H1 (cell line): Measurements from ENCODE around the gene KCNA10. TPM values are rescaled to one million over a fixed set of nuclear protein-coding genes. Genes with fewer than 3 reads are reported as not detected.

ENCODE experiments used
- CTCF ChIA-PET: fragments of 300-600 bp; sonication (Branson Sonifier 250); formaldehyde crosslinking; loops from one replicate; lab custom pipeline; 2021; ENCODE audit not compliant: partially characterized antibody; lab: Charles Lee
- POLR2A ChIA-PET: fragments of 300-600 bp; sonication (Branson Sonifier 250); formaldehyde crosslinking; loops from one replicate; lab custom pipeline; 2021; ENCODE audit warnings: inconsistent platforms; ENCODE audit not compliant: partially characterized antibody; lab: Charles Lee
- DNase-seq, 2 experiments: peaks; one replicate each; pipeline versions ENCODE4 v3.0.0 to v3.0.0-alpha.2; 2010 to 2022; ENCODE audit warnings: low spot score in 2 of 2, low read depth in 1 of 2, mixed read lengths in 1 of 2
- FAIRE-seq: peaks from 2 replicates; lab custom pipeline; 2011; peaks lifted over from hg19 to GRCh38; lab: Jason Lieb, UNC
- H2AFZ ChIP-seq: 2 replicates; pipeline ENCODE4 v1.8.1; 2012; ENCODE audit warnings: low read length, inconsistent platforms
- H2AK5ac ChIP-seq: 2 replicates; pipeline ENCODE4 v1.6.1; 2013; ENCODE audit warnings: low read depth, low read length
- H2BK120ac ChIP-seq: replicated peaks from 2 replicates; pipeline ENCODE3; 2013; ENCODE audit warnings: low read depth, low read length, inconsistent platforms
- H2BK12ac ChIP-seq: 2 replicates; pipeline ENCODE4 v1.6.1; 2013; ENCODE audit warnings: low read depth, low read length
- H2BK15ac ChIP-seq: 2 replicates; pipeline ENCODE4 v1.6.1; 2013; ENCODE audit warnings: low read length
- H2BK20ac ChIP-seq: 2 replicates; pipeline ENCODE4 v1.6.1; 2013; ENCODE audit warnings: low read length
- H2BK5ac ChIP-seq: 2 replicates; pipeline ENCODE4 v1.6.1; 2013; ENCODE audit warnings: low read depth, low read length
- H3K14ac ChIP-seq: 2 replicates; pipeline ENCODE4 v1.6.1; 2013; ENCODE audit warnings: inconsistent platforms; ENCODE audit not compliant: insufficient read length
- H3K18ac ChIP-seq: 2 replicates; pipeline ENCODE4 v1.6.1; 2013; ENCODE audit warnings: low read length; ENCODE audit errors: extremely low read depth
- H3K23ac ChIP-seq: 2 replicates; pipeline ENCODE4 v1.6.1; 2013; ENCODE audit warnings: inconsistent platforms; ENCODE audit not compliant: insufficient read length
- H3K23me2 ChIP-seq: 2 replicates; pipeline ENCODE4 v1.6.1; 2013; ENCODE audit warnings: low read depth, low read length
- H3K27ac ChIP-seq: 2 replicates; pipeline ENCODE4 v1.6.1; 2011; ENCODE audit warnings: low read depth, low read length, inconsistent platforms
- H3K27me3 ChIP-seq, 4 experiments: replicated peaks in 1 of 4; 1 replicate in 1 of 4; 2 replicates in 3 of 4; pipeline versions ENCODE4 v1.6.1 to v1.8.1; 2011 to 2013; ENCODE audit warnings: low read length in 3 of 4, mild to moderate bottlenecking in 3 of 4, inconsistent platforms in 2 of 4, mixed read lengths in 2 of 4, moderate library complexity in 1 of 4; ENCODE audit not compliant: control insufficient read depth in 3 of 4, insufficient read depth in 3 of 4; ENCODE audit errors: extremely low read depth in 1 of 4
- H3K36me3 ChIP-seq, 4 experiments: 2 replicates each; pipeline versions ENCODE4 v1.6.1 to v1.8.1; 2011 to 2013; ENCODE audit warnings: mild to moderate bottlenecking in 4 of 4, low read length in 3 of 4, moderate library complexity in 2 of 4, control low read depth in 1 of 4, inconsistent platforms in 1 of 4; ENCODE audit not compliant: insufficient read depth in 4 of 4, control insufficient read depth in 2 of 4
- H3K4ac ChIP-seq: replicated peaks from 2 replicates; pipeline ENCODE3; 2013; ENCODE audit warnings: low read length, low read depth, mixed read lengths, inconsistent platforms; ENCODE audit not compliant: insufficient read length
- H3K4me1 ChIP-seq, 4 experiments: replicated peaks in 1 of 4; 1 replicate in 1 of 4; 2 replicates in 3 of 4; pipeline versions ENCODE4 v1.6.1 to v1.8.1; 2011 to 2013; ENCODE audit warnings: low read length in 3 of 4, inconsistent platforms in 2 of 4, mixed read lengths in 1 of 4; ENCODE audit not compliant: insufficient read depth in 4 of 4, control insufficient read depth in 3 of 4
- H3K4me2 ChIP-seq, 2 experiments: 2 replicates each; pipeline versions ENCODE4 v1.6.1 to v1.8.1; 2011 to 2013; ENCODE audit warnings: low read depth in 2 of 2, low read length in 2 of 2, control low read depth in 1 of 2, inconsistent platforms in 1 of 2, mild to moderate bottlenecking in 1 of 2; ENCODE audit not compliant: insufficient read depth in 1 of 2
- H3K4me3 ChIP-seq, 4 experiments: fragments of 200-600, 300-600 bp in 1 of 4; sonication (generic), shearing (Covaris generic), sonication (Bioruptor Twin) in 1 of 4; 2 replicates each; pipeline versions ENCODE4 v1.5.1 to v1.8.1; 2011 to 2016; ENCODE audit warnings: low read length in 4 of 4, low read depth in 3 of 4, control low read depth in 2 of 4, inconsistent platforms in 2 of 4, mild to moderate bottlenecking in 2 of 4, mixed read lengths in 1 of 4, moderate library complexity in 1 of 4; ENCODE audit not compliant: insufficient read depth in 2 of 4; ENCODE audit errors: extremely low read depth in 1 of 4
- H3K56ac ChIP-seq: replicated peaks from 2 replicates; pipeline ENCODE3; 2013; ENCODE audit warnings: low read depth, mild to moderate bottlenecking, mixed read lengths, low read length, inconsistent platforms; ENCODE audit not compliant: insufficient read length
- H3K79me1 ChIP-seq: 2 replicates; pipeline ENCODE4 v1.6.1; 2013; ENCODE audit warnings: low read depth, low read length, control low read depth
- H3K79me2 ChIP-seq, 2 experiments: 2 replicates each; pipeline versions ENCODE4 v1.6.1 to v1.8.1; 2012 to 2013; ENCODE audit warnings: low read length in 2 of 2, mild to moderate bottlenecking in 2 of 2, inconsistent platforms in 1 of 2; ENCODE audit not compliant: insufficient read depth in 2 of 2, control insufficient read depth in 1 of 2
- H3K9ac ChIP-seq, 4 experiments: replicated peaks in 1 of 4; 1 replicate in 1 of 4; 2 replicates in 3 of 4; pipeline versions ENCODE4 v1.6.1 to v1.8.1; 2011 to 2013; ENCODE audit warnings: low read depth in 3 of 4, low read length in 3 of 4, control low read depth in 2 of 4, mild to moderate bottlenecking in 2 of 4, moderate library complexity in 2 of 4, inconsistent platforms in 1 of 4; ENCODE audit errors: extremely low read depth in 1 of 4
- H3K9me3 ChIP-seq, 2 experiments: 2 replicates each; pipeline versions ENCODE4 v1.6.1 to v1.8.1; 2012 to 2013; ENCODE audit warnings: mild to moderate bottlenecking in 2 of 2, moderate library complexity in 2 of 2, control low read depth in 1 of 2, inconsistent platforms in 1 of 2, low read depth in 1 of 2, low read length in 1 of 2, mixed read lengths in 1 of 2; ENCODE audit not compliant: insufficient read depth in 2 of 2
- H4K20me1 ChIP-seq, 2 experiments: replicated peaks in 1 of 2; 2 replicates each; pipeline versions ENCODE3 to v1.8.1; 2011 to 2013; ENCODE audit warnings: inconsistent platforms in 2 of 2, low read length in 2 of 2, mild to moderate bottlenecking in 1 of 2; ENCODE audit not compliant: insufficient read depth in 2 of 2, control insufficient read depth in 1 of 2
- H4K5ac ChIP-seq: 2 replicates; pipeline ENCODE4 v1.6.1; 2013; ENCODE audit warnings: low read length, low read depth, mixed read lengths, inconsistent platforms; ENCODE audit not compliant: insufficient read length
- H4K8ac ChIP-seq: 2 replicates; pipeline ENCODE4 v1.8.0; 2013; ENCODE audit warnings: mild to moderate bottlenecking, moderate library complexity, low read length, inconsistent platforms; ENCODE audit not compliant: insufficient read depth; ENCODE audit errors: extremely low read depth
- H4K91ac ChIP-seq: replicated peaks from 2 replicates; pipeline ENCODE3; 2013; ENCODE audit warnings: low read length, mixed read lengths, inconsistent platforms; ENCODE audit not compliant: insufficient read length
- BRCA1 ChIP-seq: IDR thresholded peaks from 2 replicates; pipeline ENCODE4 v1.6.1; 2012; ENCODE audit warnings: low read depth, low read length, improper control_type of control experiment
- CTBP2 ChIP-seq: IDR thresholded peaks from 2 replicates; pipeline ENCODE4 v1.7.0; 2011; ENCODE audit warnings: borderline replicate concordance, mild to moderate bottlenecking, moderate library complexity, mixed read lengths, low read length; ENCODE audit not compliant: insufficient read depth, insufficient read length
- CTCF ChIP-seq, 3 experiments: IDR thresholded peaks; 1 replicate in 2 of 3; 2 replicates in 1 of 3; pipeline versions ENCODE4 v1.5.1 to v1.6.1; 2011; ENCODE audit warnings: low read length in 3 of 3, mild to moderate bottlenecking in 3 of 3, inconsistent platforms in 2 of 3, low read depth in 1 of 3, moderate library complexity in 1 of 3; ENCODE audit not compliant: insufficient read depth in 1 of 3; ENCODE audit errors: control extremely low read depth in 1 of 3
- JUN ChIP-seq: IDR thresholded peaks from 2 replicates; pipeline ENCODE4 v1.6.1; 2011; ENCODE audit warnings: low read depth, mild to moderate bottlenecking, improper control_type of control experiment, low read length
- SAP30 ChIP-seq: fragments of 300-600 bp; sonication (generic); IDR thresholded peaks from 2 replicates; pipeline ENCODE4 v1.7.1; 2012; ENCODE audit warnings: low read length, moderate library complexity, mild to moderate bottlenecking, inconsistent platforms; ENCODE audit not compliant: insufficient read depth, insufficient replicate concordance
- SP4 ChIP-seq: IDR thresholded peaks from 2 replicates; pipeline ENCODE4 v1.6.1; 2012; ENCODE audit warnings: low read length, inconsistent platforms
- SRF ChIP-seq: IDR thresholded peaks from 2 replicates; pipeline ENCODE4 v1.6.1; 2011; ENCODE audit warnings: mild to moderate bottlenecking, low read depth, low read length, moderate library complexity
- TCF12 ChIP-seq: IDR thresholded peaks from 2 replicates; pipeline ENCODE4 v1.6.1; 2011; ENCODE audit warnings: low read depth, mild to moderate bottlenecking, low read length
- WGBS, 2 experiments: shearing (Covaris generic) in 1 of 2; methylation state at CpG; one replicate each; pipeline versions ENCODE4 v1.1.6 to v1.1.7; 2013 to 2015; ENCODE audit warnings: low lambda C conversion rate in 2 of 2, mixed read lengths in 2 of 2, inconsistent platforms in 1 of 2, low coverage in 1 of 2, missing lambda C conversion rate in 1 of 2; ENCODE audit not compliant: insufficient replicate concordance in 2 of 2, insufficient coverage in 1 of 2, insufficient read length in 1 of 2; ENCODE audit errors: extremely low coverage in 1 of 2, missing lambda C conversion rate in 1 of 2; 5-methylcytosine and 5-hydroxymethylcytosine counted together
- polyA plus RNA-seq, 7 experiments: library from polyadenylated mRNA; depleted of rRNA in 3 of 7; stranded (reverse) in 5 of 7; unstranded in 2 of 7; fragments of >200 nt in 5 of 7; fragments of 200-250 nt in 2 of 7; gene quantifications; 1 replicate in 5 of 7; 2 replicates in 1 of 7; 4 replicates in 1 of 7; pipeline versions ENCODE4 v1.2.1 to v1.2.3, GENCODE V29; 2011 to 2013; ENCODE audit warnings: missing spikeins in 2 of 7, mixed read lengths in 2 of 7
- total RNA-seq: library from RNA; stranded (reverse); fragmentation: NEBNext Ultra II Directional; extraction: Animal tissue kit (Norgen Biotek cat#: 25700); gene quantifications from 2 replicates; pipeline ENCODE4 v1.2.1, GENCODE V29; 2021
- TF ChIP-seq, protein P1 (sequence below): IDR thresholded peaks from 2 replicates; pipeline ENCODE4 v1.6.1; 2011; ENCODE audit warnings: low read length, improper control_type of control experiment
- TF ChIP-seq, protein P2 (sequence below): IDR thresholded peaks from 2 replicates; pipeline ENCODE4 v1.6.1; 2012; ENCODE audit warnings: inconsistent platforms

The KCNA10 gene
- total and polyA plus RNA-seq, 2 of the 8 experiments (the other 6 are each of a cell fraction or from before 2014, with no cell fraction given), result not detected

- Histone ChIP-seq H3K9me3 (no peaks in the 10 kb centered on the region), H3K4ac (no peak overlapping the region), H2BK5ac (no peak overlapping the region), H4K8ac (no peak overlapping the region), H3K14ac (no peak overlapping the region), H3K9ac (no peak overlapping the region), H3K27me3 (no peaks in the 10 kb centered on the region; a peak in 2 of 7 replicates), H2BK15ac (no peak overlapping the region), H3K27ac (no peak overlapping the region), H4K5ac (no peak overlapping the region), H4K20me1 (no peaks in the 10 kb centered on the region), H3K4me1 (peaks cover 0 to 7% (median 2%) of the 10 kb centered on the region in 4 experiments; a peak in 3 of 7 replicates), H3K36me3 (no peaks in the 10 kb centered on the region), H2BK12ac (no peak overlapping the region), H3K23me2 (no peaks in the 10 kb centered on the region), H2AK5ac (no peak overlapping the region), H3K79me1 (no peaks in the 10 kb centered on the region), H3K56ac (no peak overlapping the region), H3K4me3 (no peak overlapping the region), H2AFZ (no peak overlapping the region), H3K23ac (no peak overlapping the region), H2BK20ac (no peak overlapping the region), H2BK120ac (no peak overlapping the region), H4K91ac (no peak overlapping the region), H3K79me2 (no peaks in the 10 kb centered on the region), H3K4me2 (no peak overlapping the region), H3K18ac (no peak overlapping the region)
- no peak for DNase-seq
- no peak for FAIRE-seq
- ChIA-PET POLR2A (no interaction called here), CTCF (interaction anchor here (0.8 to 3.1 kb wide), 5 partner anchors 8 to 301 kb away, joined by 3 to 23 read pairs (median 4); no protein-coding TSS in a partner anchor)
- WGBS, 2 experiments, result 92% methylated on average over 5 of the region's 5 CpGs; no CpG with 5 or more reads in 1 of the 2 experiments
- TF ChIP-seq SP4 (no peak), JUN (no peak), SAP30 (no peak), SRF (no peak), TCF12 (no peak), BRCA1 (no peak), CTBP2 (no peak), CTCF (IDR thresholded peaks at IDR 0.05; ENCODE audit: control extremely low read depth in 1 of 3, insufficient read depth in 1 of 3, low read depth in 1 of 3, low read length in 3 of 3) (no peak)
- TF ChIP-seq, protein P1, sequence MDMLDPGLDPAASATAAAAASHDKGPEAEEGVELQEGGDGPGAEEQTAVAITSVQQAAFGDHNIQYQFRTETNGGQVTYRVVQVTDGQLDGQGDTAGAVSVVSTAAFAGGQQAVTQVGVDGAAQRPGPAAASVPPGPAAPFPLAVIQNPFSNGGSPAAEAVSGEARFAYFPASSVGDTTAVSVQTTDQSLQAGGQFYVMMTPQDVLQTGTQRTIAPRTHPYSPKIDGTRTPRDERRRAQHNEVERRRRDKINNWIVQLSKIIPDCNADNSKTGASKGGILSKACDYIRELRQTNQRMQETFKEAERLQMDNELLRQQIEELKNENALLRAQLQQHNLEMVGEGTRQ, result no peak
- TF ChIP-seq, protein P2, sequence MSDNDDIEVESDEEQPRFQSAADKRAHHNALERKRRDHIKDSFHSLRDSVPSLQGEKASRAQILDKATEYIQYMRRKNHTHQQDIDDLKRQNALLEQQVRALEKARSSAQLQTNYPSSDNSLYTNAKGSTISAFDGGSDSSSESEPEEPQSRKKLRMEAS, result no peak
These were observed 15.5 kb downstream of the KCNA10 start for GRCh38 chr1:110503471-110503870.
